ENCODE data around the gene MPZL3.

The MPZL3 gene

DNA sequence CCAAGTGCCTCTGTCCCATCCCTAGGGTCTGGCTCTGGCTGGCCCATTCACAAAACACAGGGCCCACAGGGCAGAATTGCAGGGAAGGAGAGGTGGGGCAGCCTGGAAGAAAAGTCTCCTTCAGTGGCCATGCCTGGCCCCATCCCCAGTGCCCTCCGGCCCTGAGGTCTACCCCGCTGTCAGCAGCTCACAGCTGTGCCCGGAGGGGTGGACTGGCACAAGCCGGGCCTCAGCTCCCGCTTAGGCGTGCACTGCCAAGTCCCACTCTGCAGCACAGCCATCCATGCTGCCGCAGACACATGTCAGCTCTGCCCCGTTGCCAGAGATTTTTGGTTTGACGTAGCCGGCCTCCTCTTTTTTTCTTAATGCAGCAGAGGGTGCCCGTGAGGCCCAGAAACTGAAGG, 71.9 kb downstream of the MPZL3 start:
- DNase-seq: peak in 1 of 2 experiments; percentile 23

- no peak for DNase-seq
Observed at GRCh38 chr11:118176778-118177134, 75.4 kb downstream of the MPZL3 start.

Measured in SHP77 (cell line).